GM23338 (cell line): ENCODE results near the gene PPID.

Experiments used
- CTCF ChIP-seq, 2 experiments: fragments of 200-600 bp in 1 of 2; sonication (generic) in 1 of 2; conservative IDR thresholded peaks; 2 replicates each; pipeline versions ENCODE4 v1.5.1 to v1.6.1; 2016 to 2017; ENCODE audit warnings: antibody characterized with exemption in 2 of 2, low read depth in 2 of 2, mild to moderate bottlenecking in 2 of 2, moderate library complexity in 1 of 2
- JUNB ChIP-seq: IDR thresholded peaks from one replicate; pipeline ENCODE4 v1.6.1; 2016; ENCODE audit warnings: antibody characterized with exemption; ENCODE audit not compliant: unreplicated experiment
- ZNF114 ChIP-seq: fragments of 250-450 bp; sonication (Bioruptor Pico); IDR thresholded peaks from 2 replicates; pipeline ENCODE4 v1.5.0; 2020; ENCODE audit warnings: mild to moderate bottlenecking, moderate library complexity

GRCh38 chr4:158710814-158711213, 12.4 kb downstream of the PPID start:
- TF ChIP-seq ZNF114 (CRISPR knock-in tag), result no peak
- TF ChIP-seq CTCF (conservative IDR thresholded peaks at IDR 0.05; ENCODE audit: low read depth in 2 of 2), result peak; percentile 28 to 41; a peak in 3 of 4 replicates
- no peak for TF ChIP-seq JUNB
